Fibroblast of mammary gland (primary cell): Measurements from ENCODE around the gene PTPRS.
"Not testable (repeated sequence)": the region's sequence is repeated elsewhere in the genome, so short reads cannot be mapped to it uniquely, and the experiment has no call there.

ENCODE experiments used
- DNase-seq: peaks from one replicate; pipeline ENCODE4 v3.0.0-alpha.2; 2010; ENCODE audit warnings: low read depth
- H3K4me3 ChIP-seq: 2 replicates; pipeline ENCODE4 v1.5.1; 2011; ENCODE audit warnings: low read depth, mild to moderate bottlenecking, low read length, moderate library complexity; ENCODE audit not compliant: control insufficient read depth
- CTCF ChIP-seq: conservative IDR thresholded peaks from 2 replicates; pipeline ENCODE4 v1.5.1; 2011; ENCODE audit warnings: low read depth, low read length, inconsistent platforms; ENCODE audit not compliant: control insufficient read depth, insufficient read depth

PTPRS gene

DNA sequence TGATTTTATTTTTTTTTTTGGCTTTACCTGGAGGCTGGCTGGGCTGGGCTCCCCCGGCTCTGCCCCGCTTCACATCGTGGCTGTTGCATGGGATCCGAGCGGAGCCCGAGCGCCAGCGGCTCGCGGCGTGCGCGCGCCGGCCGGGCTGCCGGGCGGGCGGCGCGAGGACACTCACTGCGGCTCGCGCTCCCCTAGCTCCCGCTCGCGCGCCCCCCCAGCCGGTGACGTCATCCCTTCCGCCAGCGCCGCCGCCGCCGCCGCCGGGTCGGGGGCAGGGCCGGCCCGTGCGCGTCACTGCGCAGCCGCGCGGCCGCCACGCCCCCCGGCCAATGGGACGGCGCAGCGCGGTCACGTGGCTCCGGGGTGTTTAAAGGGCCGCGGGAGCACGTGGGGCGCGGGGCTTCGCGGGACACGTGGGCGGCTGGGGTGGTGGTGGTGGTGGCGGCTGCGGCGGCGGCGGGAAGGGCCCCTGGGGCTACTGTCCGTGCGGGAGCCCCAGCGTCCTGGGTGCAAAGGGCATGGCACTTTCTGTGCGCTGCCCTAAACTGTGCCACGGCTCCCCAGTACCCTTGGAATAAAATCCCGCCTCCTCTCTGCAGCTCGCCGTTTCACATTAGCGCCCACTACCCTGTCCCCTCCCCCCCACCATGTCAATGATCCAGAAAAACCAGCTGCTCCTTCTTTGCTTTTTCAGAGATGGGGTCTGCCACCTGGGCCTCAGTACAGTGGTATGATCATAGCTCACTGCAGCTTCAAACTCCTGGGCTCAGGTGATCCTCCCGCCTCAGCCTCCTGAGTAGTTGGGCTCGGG is at the start of gene PTPRS:
TSS of gene PTPRS (minus strand) at position 176 of the 811 bp plus-strand sequence. CDS start 54,672 bp downstream, outside the sequence.
- H3K4me3 ChIP-seq = peak within 1 kb of the TSS; percentile 40
- DNase-seq = peak; percentile 57
- no peak for TF ChIP-seq CTCF

GRCh38 chr19:5389353-5389752 is 48.7 kb upstream of the PTPRS start:
- H3K4me3 ChIP-seq = no peak overlapping the region
- no peak for DNase-seq
- no peak for TF ChIP-seq CTCF

- no peak for TF ChIP-seq CTCF
- no peak overlapping the region for H3K4me3 ChIP-seq
- DNase-seq = no peak
Measured at GRCh38 chr19:5387472-5387871, 46.9 kb upstream of the PTPRS start.

GRCh38 chr19:5386841-5387240 is 46.2 kb upstream of the PTPRS start:
- DNase-seq = no peak
- TF ChIP-seq CTCF = no peak
- H3K4me3 ChIP-seq = no peak overlapping the region

DNA sequence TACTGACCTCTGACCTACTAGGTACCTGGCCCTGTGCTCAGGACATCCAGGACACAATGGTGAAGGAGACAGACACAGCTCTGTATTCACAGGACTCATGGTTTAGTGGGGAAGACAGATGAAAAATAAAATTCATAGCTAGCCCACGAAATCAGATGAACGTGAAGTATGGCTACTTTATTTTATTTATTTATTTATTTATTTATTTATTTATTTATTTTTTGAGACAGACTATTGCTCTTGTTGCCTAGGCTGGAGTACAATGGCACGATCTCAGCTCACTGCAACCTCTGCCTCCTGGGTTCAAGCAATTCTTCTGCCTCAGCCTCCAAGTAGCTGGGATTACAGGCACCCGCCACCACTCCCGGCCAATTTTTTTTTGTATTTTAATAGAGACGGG is 40.6 kb upstream of the PTPRS start:
- DNase-seq, H3K4me3 ChIP-seq: not testable (repeated sequence)

DNA sequence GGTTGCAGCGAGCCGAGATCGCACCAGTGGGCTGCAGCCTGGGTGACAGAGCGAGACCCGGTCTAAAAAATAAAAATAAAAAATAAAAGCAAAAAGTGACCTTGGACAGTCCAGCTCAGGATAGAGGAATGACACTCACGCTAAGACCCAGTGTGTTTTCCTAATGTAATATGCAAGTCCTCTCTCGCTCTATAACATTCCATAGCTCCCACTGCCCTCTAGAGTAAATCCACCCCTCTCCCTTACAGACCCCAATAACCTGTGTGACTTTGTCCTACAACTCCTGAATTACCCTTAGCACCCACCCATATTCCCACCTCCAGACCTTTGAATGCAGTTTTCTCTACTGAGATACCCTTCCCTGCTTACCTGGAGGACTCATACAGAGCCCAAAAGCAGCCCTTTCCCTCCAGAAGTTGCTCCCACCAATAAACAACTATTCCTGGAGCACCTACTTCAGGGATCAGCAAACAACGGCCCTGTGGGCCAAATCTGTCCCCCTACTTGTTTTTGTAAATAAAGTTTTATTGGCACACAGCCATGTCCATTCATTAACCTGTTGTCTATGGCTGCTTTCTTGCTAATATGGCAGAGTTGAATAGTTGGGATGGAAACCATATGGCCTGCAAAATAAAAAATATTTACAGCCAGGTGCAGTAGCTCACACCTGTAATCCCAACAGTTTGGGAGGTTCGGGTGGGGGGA is 39.8 kb upstream of the PTPRS start:
- no peak for TF ChIP-seq CTCF
- DNase-seq = no peak
- H3K4me3 ChIP-seq = no peak overlapping the region

GRCh38 chr19:5376928-5377327 is 36.3 kb upstream of the PTPRS start:
- no peak for TF ChIP-seq CTCF
- no peak overlapping the region for H3K4me3 ChIP-seq
- DNase-seq = no peak
